ENCODE measurements around the gene RAPGEF5. TPM values are rescaled to one million over a fixed set of nuclear protein-coding genes. Genes with fewer than 3 reads are reported as not detected.

Gene RAPGEF5
- total RNA-seq, 6 experiments from 2014 or later = 15.5 to 56.4 (median 27.1) TPM

DNA sequence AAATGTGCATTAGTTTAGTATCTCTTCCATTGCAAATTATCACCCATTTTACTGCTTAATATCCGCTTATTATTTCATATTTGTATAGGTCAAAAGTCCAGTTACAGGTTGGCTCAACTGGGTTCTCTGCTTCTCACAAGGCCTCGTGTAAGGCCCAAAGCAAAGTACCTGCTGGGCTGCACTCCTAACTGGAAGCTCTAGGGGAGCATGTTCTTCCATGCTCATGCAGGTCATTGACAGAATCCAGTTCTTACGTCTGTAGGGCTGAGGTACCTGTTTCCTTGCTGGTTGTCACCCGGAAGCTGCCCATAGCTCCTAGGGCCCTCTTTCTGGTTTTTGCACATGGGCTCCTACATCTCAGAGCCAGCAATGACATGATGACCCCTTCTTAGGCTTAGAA is 79.6 kb downstream of the RAPGEF5 start:
- Histone ChIP-seq H3K27me3 (no peaks in the 10 kb centered on the region), H3K27ac (no peak overlapping the region), H3K36me3 (no peaks in the 10 kb centered on the region), H3K4me1 (no peaks in the 10 kb centered on the region), H3K9me3 (no peaks in the 10 kb centered on the region), H3K4me3 (no peak overlapping the region)
- no peak for ATAC-seq
- no peak for DNase-seq
- intact Hi-C loops (cut with DNase I) = no loop called here
- 96% methylated on average over 4 of the region's 4 CpGs for WGBS (ENCODE audit: insufficient coverage, low coverage, low lambda C conversion rate, missing lambda C conversion rate)
- TF ChIP-seq POLR2A (IDR thresholded peaks at IDR 0.05) = no peak
- no peak for TF ChIP-seq CTCF (IDR thresholded peaks at IDR 0.05)

DNA sequence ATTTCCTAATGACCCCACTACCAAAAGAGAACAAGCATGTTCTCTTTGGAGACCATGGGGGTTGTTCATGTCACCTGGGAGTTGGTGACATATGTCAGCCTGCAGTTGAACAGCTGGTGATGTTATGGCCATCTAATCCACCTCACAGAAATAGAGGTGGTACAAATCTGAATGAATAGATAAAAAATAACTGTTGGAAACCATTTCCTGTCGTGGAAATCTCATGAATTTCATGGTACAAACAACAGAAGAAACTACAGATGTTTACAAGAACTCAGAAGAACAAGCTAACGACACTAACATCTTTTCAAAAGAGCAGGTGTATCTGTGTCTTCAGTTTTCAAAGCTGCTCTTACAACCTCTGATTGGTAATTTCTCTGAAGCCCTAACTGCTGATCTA is 81.3 kb downstream of the RAPGEF5 start:
- no peak for ATAC-seq
- WGBS (ENCODE audit: insufficient coverage, low coverage, low lambda C conversion rate, missing lambda C conversion rate) = 84% methylated on average over 2 of the region's 2 CpGs
- H3K4me3 ChIP-seq = no peak overlapping the region
- DNase-seq = no peak
- H3K27me3 ChIP-seq = no peaks in the 10 kb centered on the region
- no peaks in the 10 kb centered on the region for H3K9me3 ChIP-seq
- no peaks in the 10 kb centered on the region for H3K4me1 ChIP-seq
- no peak overlapping the region for H3K27ac ChIP-seq
- intact Hi-C loops (cut with DNase I) = no loop called here
- no peak for TF ChIP-seq CTCF (IDR thresholded peaks at IDR 0.05)
- TF ChIP-seq POLR2A (IDR thresholded peaks at IDR 0.05) = no peak
- no peaks in the 10 kb centered on the region for H3K36me3 ChIP-seq

DNA sequence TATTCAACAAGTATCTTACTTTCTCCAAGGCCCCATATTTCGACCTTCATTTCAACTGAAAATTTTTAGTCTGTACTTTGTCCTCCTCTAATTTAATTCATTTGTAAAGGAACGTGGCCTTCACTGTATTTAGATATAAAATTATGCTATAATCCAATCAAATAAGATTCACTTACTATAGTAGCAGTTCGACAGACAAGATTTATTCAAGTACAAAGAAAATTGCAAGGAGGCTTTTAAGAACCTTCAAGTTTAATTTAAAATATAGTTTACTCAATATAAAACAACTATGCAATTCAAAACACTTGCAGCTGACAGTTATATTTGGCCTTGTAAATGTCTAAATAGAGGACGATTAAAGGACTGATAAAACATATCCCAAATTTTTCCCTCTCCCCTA is 85.6 kb downstream of the RAPGEF5 start:
- H3K4me1 ChIP-seq = peaks cover 0 to 7% (median 0%) of the 10 kb centered on the region in 4 donors
- DNase-seq = no peak
- ATAC-seq = no peak
- no peak for TF ChIP-seq POLR2A (IDR thresholded peaks at IDR 0.05)
- no peak for TF ChIP-seq CTCF (IDR thresholded peaks at IDR 0.05)
- no peaks in the 10 kb centered on the region for H3K36me3 ChIP-seq
- no peak overlapping the region for H3K27ac ChIP-seq
- H3K9me3 ChIP-seq = no peaks in the 10 kb centered on the region
- intact Hi-C loops (cut with DNase I) = no loop called here
- no peaks in the 10 kb centered on the region for H3K27me3 ChIP-seq
- no peak overlapping the region for H3K4me3 ChIP-seq
- 69% methylated on average over 4 of the region's 4 CpGs for WGBS (ENCODE audit: insufficient coverage, low coverage, low lambda C conversion rate, missing lambda C conversion rate)

- intact Hi-C loops (cut with DNase I) = no loop called here
- peak in 1 of 4 donors; percentile 14 for ATAC-seq
- no peak overlapping the region for H3K27ac ChIP-seq
- no peaks in the 10 kb centered on the region for H3K36me3 ChIP-seq
- TF ChIP-seq POLR2A (IDR thresholded peaks at IDR 0.05) (no peak), CTCF (IDR thresholded peaks at IDR 0.05) (no peak)
- no peaks in the 10 kb centered on the region for H3K27me3 ChIP-seq
- no peak overlapping the region for H3K4me3 ChIP-seq
- H3K4me1 ChIP-seq = peaks cover 0 to 7% (median 0%) of the 10 kb centered on the region in 4 donors
- no peak for DNase-seq
- no peaks in the 10 kb centered on the region for H3K9me3 ChIP-seq
These were observed 86.6 kb downstream of the RAPGEF5 start for GRCh38 chr7:22270371-22270770.

- Histone ChIP-seq H3K4me3 (no peak overlapping the region), H3K9me3 (no peaks in the 10 kb centered on the region), H3K4me1 (peaks cover 0 to 7% (median 0%) of the 10 kb centered on the region in 4 donors), H3K27ac (no peak overlapping the region), H3K36me3 (no peaks in the 10 kb centered on the region), H3K27me3 (no peaks in the 10 kb centered on the region)
- intact Hi-C loops (cut with DNase I) = no loop called here
- WGBS (ENCODE audit: insufficient coverage, low coverage, low lambda C conversion rate, missing lambda C conversion rate) = 58% methylated on average over 2 of the region's 3 CpGs
- DNase-seq (peak in 1 of 3 donors; percentile 51), ATAC-seq (peak in 1 of 4 donors; percentile 25)
- TF ChIP-seq CTCF (IDR thresholded peaks at IDR 0.05) (no peak), POLR2A (IDR thresholded peaks at IDR 0.05) (no peak)
These were observed 87.0 kb downstream of the RAPGEF5 start for GRCh38 chr7:22269963-22270362.
